NK-92 treated with Interleukin-12 subunit alpha and Interleukin-12 subunit beta, amount 100 ng/mL, for 24 hours (cell line): ENCODE data around the gene ABCC3.
"Not testable (repeated sequence)": the region's sequence is repeated elsewhere in the genome, so short reads cannot be mapped to it uniquely, and the experiment has no call there.

Experiments used
- DNase-seq: peaks from one replicate; lab custom pipeline; 2025; lab: John Stamatoyannopoulos, UW

Gene ABCC3

DNA sequence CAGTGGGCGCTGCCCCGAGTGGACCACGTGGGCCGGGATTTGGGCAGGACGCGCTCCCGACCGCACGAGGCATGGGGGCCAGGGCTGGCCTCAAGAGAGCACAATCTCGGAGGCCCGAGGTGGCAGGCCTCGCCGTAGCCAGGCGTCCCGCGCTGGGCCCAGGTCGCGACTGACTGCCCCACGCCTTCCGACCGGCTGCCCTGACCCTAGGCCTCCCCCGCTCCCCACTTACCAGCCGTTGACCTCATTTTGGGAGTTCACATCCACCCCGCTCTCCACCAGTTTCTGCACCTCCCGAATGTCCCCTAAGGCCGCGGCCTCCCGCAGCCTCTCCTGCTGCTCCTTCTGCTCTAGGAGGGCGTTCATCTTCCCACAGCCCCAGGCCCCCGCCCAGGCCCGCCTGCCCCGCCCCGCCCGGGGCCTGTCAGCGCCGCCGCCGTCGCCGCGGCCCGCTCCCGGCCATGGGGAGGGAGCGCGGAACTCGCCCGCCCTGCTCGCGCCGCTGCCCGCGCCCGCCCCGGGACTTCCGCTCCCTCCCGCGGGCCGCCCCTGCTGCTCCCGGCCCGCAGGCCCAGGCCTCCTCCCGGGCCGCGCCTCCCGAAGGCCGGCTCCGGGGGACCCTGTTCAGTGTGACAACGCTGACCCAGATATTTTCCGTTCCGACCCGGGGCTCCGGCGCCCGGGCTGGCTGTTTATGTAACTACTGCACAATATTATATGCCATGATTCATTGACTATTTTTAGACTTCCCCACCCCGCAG is 72.8 kb downstream of the ABCC3 start, which contains the start of gene ANKRD40:
ANKRD40 (minus strand) TSS at position 626 of the 761 bp plus-strand sequence; CDS start at position 366, 260 bp downstream.
- peak; percentile 66 for DNase-seq

DNA sequence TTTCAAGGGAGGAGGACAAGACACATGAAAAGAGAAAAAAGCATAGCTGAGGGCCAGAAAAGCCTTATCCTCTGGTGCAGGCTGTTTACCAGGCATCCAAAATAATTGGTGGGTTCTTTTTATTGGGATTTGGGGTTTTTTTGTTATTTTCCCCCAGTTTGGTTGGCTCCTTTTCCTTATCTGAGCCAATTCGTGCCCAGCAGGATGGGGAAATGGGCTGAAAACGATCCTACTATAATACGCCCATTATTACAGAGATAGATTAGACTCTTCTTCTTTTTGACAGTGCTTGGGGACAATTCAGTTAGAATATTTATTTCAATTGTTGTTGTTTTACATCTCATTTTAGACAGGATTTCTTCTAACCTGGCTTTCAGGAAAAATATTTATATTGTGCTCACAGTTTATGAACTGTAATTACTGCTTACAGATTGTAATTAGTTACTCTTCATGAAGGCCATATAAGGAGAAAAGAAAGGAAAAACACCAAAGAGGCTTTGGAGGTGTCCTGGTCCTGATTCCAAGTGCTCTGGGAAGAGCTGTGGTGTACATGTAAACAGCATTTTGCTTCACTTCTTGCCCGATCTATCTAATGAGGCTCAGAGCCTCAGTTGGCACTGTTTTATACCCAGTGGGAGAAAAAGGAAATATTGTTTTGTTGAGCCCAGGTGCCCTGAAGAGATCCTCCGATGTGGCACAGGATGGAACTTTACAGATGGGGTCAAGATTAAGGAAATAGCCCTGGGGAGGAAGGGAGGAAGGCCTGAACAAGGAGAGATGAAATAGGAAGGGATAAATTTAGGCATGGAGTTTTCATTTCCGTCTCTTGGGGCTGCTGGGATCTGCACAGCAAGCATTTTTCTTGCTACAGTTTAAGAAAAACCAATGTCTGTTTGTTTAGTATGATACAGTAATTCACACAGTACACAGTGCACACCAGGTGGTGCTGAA is 73.6 kb downstream of the ABCC3 start:
- no peak for DNase-seq

DNA sequence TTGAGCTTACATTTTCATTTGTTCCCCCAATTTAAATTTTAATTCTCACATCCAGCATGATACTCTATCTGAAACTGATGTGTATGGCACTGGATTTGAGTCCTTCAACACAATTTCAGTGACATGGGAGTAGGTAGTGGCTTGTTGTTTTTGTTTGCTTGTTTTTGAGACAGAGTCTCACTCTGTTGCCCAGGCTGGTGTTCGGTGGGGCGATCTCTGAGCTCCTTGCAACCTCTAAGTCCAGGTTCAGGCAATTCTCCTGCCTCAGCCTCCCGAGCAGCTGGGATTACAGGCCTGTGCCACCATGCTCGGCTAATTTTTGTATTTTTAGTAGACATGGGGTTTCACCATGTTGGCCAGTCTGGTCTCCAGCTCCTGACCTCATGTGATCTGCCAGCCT is 74.4 kb downstream of the ABCC3 start:
- not testable (repeated sequence) for DNase-seq

DNA sequence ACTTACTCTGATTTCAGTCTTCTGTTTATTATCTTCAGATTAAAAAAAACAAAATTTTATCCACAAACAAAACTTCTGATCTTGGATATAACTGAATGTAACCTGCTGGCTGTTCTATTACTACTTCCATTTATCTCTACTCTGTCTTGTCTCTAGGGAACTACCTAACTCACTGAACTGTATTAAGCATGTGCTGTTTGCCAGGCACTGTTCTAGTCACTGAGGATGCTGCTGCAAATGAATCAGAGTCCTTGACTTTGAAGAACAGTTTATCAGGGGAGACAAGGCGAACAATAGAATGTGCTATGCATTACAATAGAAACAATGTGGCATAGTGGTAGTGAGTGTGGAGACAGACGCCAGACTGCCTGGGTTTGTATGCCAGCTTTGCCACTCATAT is 75.3 kb downstream of the ABCC3 start:
- DNase-seq, result no peak

DNA sequence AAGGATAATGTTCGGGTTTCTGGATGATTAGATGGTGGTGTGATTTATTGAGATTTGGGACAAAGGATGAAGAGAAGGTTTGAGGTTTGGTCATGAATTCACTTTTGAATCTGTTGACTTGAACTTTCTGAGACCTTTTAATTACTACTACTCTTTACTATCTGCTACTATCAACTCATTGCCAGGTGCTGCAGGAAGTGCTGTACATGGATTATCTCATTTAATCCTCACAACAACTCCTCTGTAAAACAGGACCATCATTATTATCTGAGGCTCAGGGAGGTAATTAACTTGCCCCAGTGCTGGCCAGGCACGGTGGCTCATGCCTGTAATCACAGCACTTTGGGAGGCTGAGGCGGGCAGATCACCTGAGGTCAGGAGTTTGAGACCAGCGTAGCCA is 76.0 kb downstream of the ABCC3 start:
- DNase-seq, result no peak

DNA sequence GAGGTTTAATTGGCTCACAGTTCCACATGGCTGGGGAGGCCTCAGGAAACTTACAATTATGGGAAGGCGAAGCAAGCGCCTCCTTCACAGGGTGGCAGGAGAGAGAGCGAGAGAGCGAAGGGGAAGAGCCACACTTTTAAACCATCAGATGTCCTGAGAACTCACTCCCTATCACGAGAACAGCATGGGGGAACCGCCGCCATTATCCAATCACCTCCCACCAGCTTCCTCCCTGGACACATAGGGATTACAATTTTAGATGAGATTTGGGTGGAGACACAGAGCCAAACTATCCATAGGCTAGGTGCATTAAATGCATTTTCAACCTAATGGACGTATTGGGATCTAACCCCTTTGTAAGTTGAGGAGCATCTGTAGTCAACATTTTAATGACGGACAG is 78.0 kb downstream of the ABCC3 start:
- DNase-seq, result no peak

DNA sequence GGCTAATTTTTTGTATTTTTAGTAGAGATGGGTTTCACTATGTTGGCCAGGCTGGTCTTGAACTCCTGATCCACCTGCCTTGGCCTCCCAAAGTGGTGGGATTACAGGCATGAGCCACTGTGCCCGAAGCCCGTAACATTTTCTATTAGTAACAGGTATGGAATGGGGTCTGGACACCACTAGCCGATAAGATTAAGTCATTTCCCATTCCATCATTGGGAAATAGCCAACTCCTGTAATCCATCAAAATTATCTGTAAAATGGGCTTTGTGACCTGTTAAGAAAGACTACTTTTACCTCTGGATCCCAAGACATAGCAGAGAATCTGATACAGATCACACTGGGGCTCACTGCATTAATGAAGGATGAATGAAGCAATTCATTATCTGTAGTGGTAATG is 80.8 kb downstream of the ABCC3 start:
- no peak for DNase-seq

DNA sequence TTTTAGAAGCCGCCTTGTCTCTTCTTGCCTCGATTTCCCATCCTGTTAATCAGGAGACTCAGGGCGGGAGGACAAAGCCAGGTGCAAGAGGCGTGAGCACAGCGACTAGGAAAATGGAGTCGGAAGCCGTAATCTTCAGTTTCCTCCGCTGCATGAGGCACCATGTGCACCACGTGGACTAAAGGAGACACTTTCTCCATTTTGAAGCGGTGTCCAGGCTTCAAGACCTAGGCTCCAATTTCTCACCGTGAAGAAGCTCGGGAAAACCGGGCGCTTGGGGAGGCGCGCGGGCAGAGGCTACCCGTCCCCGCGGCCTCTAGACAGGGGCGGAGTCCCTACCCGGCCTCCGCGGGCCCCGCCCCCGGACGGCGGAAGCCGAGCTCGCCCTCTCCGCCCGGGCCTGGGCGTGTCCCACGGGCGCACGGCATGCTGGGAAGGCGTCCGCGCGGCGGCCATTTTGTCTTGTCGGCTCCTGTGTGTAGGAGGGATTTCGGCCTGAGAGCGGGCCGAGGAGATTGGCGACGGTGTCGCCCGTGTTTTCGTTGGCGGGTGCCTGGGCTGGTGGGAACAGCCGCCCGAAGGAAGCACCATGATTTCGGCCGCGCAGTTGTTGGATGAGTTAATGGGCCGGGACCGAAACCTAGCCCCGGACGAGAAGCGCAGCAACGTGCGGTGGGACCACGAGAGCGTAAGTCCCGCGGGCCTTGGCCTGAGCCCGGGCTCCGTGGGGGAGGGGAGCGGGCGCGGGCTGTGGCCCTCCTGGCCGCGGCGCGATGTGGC is 84.7 kb downstream of the ABCC3 start, which contains the start of gene LUC7L3:
LUC7L3 (plus strand) TSS at position 460 of the 780 bp plus-strand sequence; CDS start at position 590, 130 bp downstream.
- DNase-seq, result peak; percentile 88

DNA sequence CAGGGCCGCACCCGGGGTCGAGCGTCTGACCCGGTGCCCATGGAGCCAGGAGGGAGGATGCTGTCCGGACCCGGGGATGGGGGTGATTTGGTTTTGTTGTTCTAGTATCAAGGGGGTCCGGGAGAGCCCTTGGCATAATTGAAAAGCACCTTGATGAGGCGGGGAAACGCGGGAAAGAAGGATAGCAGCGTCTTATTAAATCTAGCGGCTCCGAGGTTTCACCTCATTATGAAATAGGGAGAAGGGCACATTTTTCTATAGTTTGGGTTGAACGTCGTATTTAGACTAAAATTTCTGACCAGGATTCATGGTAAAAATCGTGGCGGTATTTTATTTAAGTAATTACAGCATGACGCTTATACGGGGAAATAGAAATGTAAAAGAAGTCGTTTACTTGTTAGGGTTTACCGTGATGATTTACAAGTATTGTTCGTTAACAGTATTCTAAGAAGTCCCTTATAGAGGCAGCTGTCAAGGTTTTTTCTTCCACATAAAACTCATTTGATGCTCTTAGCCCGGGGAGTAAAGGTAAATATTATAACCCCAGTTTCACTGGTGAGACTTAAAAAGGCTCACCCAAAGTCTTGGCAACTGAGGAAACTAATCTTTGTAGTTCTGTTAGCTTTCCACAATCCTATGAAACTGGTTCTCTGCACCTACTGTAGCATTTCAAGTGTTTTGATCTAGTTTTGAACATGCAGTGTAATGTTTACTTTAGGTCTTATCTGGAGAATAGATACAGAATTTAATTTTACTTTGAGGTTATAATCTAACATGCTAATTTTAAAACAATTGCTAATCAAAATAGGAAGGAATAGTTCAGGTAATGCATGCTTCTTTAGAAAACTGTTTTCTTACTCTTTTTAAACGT is 85.5 kb downstream of the ABCC3 start:
- no peak for DNase-seq

DNA sequence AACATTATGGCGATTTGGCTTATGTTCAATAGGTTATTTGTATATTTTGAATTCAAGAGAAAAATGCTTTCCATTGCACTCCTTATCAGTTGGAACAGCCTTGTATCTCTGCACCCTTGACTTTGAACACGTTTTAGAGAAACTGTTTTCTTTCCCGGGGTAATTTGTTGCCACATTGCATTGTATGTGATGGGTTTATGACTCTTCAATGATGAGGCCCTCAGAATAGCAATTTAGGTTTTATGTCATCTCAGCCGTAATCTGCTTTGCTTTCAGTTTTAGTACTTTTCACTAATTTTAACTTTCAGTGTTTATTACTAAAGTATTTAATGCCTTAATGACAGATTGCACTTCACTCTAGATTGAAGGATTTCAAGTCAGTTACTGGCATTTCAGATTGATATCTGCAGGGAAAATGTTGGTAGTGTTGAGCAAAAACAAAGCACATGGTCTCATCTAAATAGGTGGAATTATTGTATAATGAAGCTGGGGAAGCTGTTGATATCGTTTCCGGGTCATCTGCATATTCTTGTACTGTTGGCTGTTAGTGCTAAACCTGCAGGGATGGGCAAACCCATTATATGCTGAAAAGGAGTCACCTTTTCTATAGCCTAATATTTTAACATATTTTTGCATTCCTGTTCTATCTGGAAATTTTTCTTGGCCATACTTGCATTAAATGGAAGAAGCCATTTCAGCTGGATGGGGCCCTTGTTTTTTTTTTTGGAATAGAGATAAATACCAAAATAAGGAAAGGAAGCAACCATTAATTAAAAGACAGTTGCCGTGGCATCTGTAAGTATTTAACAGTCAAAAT is 86.7 kb downstream of the ABCC3 start:
- DNase-seq, result no peak

DNA sequence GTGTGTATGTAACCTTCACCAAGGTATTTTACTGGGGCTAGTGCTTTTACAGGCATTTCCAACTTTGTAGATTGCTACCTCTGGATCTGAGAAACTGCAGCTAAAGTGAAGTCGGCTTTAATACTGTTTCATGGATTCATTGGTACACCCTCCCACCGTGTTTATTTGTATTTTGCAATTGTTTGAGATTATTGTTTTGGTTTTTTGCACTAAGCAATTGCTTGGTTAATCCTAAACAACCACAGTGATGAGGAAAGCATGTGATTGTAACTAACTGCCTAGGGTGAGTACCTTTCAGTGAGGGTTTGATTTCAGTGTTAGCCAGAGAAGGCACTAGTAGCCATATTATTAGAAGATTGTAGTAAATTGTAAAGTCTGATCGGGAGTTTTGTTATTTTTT is 88.1 kb downstream of the ABCC3 start:
- DNase-seq, result no peak

DNA sequence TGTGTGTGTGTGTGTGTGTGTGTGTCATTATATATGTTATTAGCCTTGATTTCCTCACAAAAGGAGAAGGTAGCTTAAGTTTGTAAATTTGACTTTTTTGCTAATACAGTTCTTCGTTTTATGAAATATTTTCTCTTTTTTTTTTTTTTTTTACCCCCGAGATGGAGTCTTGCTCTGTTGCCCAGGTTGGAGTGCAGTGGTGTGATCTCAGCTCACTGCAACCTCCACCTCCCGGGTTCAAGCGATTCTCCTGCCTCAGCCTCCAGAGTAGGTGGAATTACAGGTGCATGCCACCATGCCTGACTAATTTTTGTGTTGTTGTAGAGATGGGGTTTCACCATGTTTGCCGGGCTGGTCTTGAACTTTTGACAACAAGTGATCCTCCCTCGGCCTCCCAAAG is 89.9 kb downstream of the ABCC3 start:
- DNase-seq, result not testable (repeated sequence)

DNA sequence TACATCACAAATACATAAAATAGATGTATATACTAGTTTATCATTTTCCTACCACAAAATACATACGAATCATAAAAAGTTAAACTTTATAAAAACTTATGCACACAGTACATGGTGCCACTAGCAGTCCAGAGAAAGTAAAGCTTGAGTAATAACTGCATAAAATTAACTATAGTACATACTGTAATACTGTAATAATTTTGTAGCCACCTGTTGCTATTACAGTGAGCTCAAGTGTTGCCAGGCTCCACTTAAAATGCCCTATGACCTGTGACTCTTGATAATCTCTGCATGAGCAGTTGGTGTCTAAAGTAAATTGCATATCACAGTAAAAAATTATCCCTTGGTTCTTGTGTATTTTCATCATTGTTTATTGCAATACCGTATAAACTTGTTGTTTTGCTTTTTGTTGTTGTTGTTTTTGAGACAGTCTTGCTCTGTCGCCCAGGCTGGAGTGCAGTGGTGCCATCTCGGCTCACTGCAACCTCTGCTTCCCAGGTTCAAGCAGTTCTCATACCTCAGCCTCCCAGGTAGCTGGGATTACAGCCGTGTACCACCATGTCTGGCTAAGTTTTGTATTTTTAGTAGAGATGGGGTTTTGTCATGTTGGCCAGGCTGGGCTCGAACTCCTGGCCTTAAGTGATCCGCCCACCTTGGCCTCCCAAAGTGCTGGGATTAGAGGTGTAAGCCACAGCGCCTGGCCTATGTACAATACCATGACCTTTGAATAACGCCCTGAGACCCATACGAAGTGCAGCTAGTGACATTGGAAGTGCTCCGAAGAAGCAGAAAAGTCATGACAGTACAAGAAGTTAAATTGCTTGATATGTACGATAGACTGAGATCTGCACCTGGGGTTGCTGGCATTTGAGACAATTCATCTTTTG is 91.3 kb downstream of the ABCC3 start:
- no peak for DNase-seq

DNA sequence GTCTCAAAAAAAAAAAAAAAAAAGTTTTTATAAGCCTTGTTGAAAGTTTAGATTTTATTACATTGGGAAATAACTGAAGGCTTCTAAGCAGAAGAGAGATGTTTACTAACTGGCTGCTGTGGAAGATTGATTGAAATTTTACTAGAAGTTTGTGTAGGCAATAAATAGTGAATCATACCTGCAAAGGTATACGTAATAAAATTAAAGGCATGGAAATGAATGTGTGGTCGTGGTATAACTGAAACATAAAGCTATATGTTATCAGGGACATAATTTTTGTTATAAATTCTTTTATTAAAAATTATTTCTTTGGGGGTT is 93.4 kb downstream of the ABCC3 start:
- DNase-seq, result no peak

DNA sequence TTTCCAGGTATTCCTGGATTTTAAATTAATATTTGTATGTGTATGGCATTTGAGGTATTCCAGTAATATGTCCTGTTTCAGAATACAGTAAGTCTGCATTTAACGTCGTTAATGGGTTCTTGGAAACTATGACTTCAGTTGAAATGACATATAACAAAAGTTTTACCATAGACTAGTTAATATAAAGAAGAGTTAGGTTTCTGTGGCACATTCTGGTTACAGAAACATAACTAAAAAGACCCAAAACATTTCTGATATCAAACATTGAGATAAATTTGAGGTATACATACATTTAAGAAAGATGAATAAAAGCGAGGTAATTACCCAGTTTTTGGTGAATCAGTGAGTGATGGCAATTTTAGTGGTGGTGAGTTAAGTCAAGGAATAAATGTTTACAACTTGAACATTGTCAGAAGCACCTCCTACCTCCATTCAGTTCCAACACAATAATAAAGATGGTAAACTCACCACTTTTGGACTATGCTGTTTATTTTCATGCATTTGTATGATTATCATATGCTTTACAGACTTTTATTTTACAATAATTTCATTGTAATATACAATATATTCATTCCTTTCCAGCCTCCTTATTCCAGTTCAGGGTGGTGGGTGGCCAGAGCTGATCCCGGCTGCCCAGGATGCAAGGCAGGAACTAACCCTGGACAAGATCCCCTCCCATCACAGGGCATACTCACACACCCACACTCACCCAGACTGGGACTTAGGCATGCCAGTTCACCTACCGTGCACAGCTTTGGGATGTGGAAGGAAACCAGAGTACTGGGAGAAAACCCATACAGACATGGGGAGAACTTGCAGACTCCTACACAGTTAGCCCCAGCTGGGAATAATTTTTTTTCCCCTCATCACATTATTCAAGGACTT is 94.4 kb downstream of the ABCC3 start:
- DNase-seq, result no peak

DNA sequence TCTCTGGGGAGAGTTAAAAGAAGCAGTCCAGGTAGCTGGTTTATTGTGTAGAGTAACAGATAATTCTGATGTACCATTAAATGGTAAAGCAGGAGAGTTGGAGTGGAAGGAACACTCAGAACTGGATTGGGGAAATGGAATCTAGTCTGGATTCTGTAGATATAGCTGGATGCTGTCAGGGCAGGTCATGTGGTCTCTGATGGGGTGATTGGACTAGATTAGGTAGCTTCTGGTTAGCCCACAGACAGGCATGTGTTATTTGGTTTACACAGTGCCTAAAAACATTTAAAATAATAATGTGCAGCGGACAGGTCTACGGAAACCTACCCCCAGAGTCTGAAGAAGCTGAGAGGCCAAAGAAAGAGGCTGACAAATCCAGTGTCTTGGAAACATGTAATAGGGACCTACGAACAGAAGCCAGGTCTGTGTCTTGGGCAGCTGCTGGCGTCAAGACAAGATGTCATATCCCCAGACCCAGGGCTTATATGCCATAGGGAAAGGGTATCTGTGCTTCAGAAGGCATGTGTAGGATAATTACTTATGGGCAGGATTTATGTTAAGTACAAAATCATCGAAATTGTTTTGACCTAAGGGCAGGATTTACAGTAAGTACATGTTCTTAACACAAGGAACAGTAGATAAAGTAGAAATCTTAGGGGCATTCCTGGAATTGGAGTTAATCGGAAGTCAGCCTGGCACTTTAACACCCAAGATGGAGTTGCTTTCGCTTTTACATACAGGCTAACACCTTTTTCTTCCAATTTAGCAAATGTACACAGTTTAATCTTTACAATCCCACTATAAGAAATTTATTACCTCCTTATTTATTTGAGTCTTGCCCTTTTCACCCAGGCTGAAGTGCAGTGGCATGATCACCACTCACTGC is 97.1 kb downstream of the ABCC3 start:
- DNase-seq, result no peak

DNA sequence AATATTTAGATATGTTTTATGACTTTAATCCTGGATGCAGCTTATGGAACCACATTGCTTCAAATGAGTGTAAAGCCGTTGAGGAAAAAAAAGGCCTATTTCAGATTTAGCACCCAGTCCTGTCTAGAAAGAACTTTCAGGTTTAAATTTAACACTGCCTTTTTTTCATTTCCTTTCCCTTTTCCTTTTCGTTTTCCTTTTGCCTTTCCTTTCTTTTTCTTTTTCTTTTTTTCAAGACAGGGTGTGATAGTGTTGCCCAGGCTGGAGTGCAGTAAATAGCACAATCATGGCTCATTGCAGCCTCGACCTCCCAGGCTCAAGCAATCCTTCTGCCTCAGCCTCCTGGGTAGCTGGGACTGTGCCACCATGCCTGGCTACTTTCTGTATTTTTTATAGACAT is 100.6 kb downstream of the ABCC3 start:
- DNase-seq, result no peak
